Muscle layer of colon (tissue), 2 donors: ENCODE results near the gene SLC39A3.

Experiments
- H3K27ac ChIP-seq: one replicate; pipeline ENCODE4 v1.7.0; 2013; ENCODE audit warnings: low read depth, mild to moderate bottlenecking, low read length, moderate library complexity
- H3K27me3 ChIP-seq, 2 donors: one replicate each; pipeline ENCODE4 v1.7.0; 2013; ENCODE audit warnings: low read length in 2 of 2, mild to moderate bottlenecking in 2 of 2; ENCODE audit not compliant: insufficient read depth in 2 of 2, control insufficient read depth in 1 of 2
- H3K36me3 ChIP-seq: one replicate; pipeline ENCODE4 v1.7.0; 2013; ENCODE audit warnings: mild to moderate bottlenecking, low read length; ENCODE audit not compliant: insufficient read depth
- H3K4me1 ChIP-seq: one replicate; pipeline ENCODE4 v1.7.0; 2013; ENCODE audit warnings: mild to moderate bottlenecking, low read length; ENCODE audit not compliant: insufficient read depth
- H3K4me3 ChIP-seq, 2 donors: one replicate each; pipeline ENCODE4 v1.7.0; 2013; ENCODE audit warnings: low read length in 2 of 2, low read depth in 1 of 2, mild to moderate bottlenecking in 1 of 2, moderate library complexity in 1 of 2
- H3K9ac ChIP-seq: one replicate; pipeline ENCODE4 v1.7.0; 2013; ENCODE audit warnings: low read length
- H3K9me3 ChIP-seq: one replicate; pipeline ENCODE4 v1.7.0; 2013; ENCODE audit warnings: mild to moderate bottlenecking, low read length
- donor health status: abdominal sarcoma.
- donor health status: Adenocarcinoma of cecum.

SLC39A3 gene

DNA sequence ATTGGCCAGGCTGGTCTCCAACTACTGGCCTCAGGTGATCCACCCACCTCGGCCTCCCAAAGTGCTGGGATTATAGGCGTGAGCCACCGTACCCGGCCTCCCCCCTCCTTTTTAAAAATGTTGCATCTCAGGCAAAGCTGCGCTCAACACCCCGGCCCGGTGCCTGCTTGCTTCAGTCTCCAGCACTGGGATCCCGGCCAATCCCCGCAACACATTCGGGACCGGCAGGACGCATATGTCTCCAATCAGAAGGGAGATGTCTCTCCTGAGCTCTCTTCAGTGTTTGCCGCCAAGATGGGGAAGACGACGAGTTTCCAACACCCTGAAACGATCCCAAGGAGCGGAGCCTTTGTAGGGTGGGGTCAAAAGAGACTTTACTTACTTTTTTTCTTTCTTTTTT lies 53.5 kb downstream of the SLC39A3 start:
- H3K27me3 ChIP-seq, result no peaks in the 10 kb centered on the region
- no peaks in the 10 kb centered on the region for H3K9me3 ChIP-seq
- H3K9ac ChIP-seq, result no peak overlapping the region
- no peaks in the 10 kb centered on the region for H3K36me3 ChIP-seq
- no peak overlapping the region for H3K27ac ChIP-seq
- no peaks in the 10 kb centered on the region for H3K4me1 ChIP-seq
- H3K4me3 ChIP-seq, result no peak overlapping the region

DNA sequence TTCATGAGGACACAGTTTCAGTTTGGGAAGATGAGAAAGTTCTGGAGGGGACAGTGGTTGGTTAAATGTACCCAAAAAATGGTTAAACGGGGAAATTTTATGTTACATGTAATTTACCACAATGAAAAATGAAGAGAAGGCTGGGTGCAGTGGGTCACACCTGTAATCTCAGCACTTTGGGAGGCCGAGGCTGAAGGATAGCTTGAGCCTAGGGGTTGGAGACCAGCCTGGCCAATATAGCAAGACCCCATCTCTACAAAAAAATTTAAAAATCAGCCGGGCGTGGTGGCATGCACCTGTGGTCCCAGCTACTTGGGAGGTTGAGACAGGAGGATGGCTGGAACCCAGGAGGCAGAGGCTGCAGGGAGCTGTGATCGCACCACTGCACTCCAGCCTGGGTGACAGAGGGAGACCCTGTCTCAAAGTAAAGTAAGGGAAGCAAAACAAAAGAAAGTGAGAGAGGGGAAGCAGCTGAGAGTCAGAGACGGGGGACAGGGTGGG lies 54.6 kb downstream of the SLC39A3 start:
- no peak overlapping the region for H3K4me3 ChIP-seq

DNA sequence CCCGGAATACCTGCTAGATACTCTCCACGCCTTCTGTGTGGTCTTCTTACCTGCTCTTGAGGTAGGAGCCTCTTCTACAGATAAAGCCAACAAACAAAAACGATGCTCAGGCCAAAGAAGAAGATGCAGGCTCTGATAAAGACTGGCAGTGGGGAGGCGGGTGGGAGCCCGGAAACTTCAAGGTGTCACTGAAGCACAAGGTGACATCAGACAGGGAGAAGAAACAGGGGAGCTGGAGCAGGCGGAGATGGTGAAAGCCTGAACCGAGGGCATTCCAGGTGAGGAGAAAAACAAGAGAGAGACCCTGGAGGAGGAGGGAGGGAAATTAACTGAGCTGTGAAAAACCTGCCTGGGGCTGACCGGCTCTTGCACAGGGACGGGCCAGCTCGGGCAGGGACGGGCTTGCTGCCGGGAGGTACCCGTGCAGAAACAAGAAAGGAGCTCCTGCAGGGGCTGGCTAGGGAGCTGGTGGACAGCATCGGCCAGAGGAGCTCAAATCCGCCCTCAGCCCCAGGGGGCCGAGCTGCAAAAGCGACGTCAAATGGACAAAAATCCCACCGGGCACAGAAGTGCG lies 56.3 kb downstream of the SLC39A3 start:
- H3K27ac ChIP-seq, result no peak overlapping the region
- no peaks in the 10 kb centered on the region for H3K4me1 ChIP-seq
- H3K36me3 ChIP-seq, result no peaks in the 10 kb centered on the region
- no peak overlapping the region for H3K9ac ChIP-seq
- H3K27me3 ChIP-seq, result no peaks in the 10 kb centered on the region
- H3K9me3 ChIP-seq, result no peaks in the 10 kb centered on the region
- no peak overlapping the region for H3K4me3 ChIP-seq

More for the DNA sequence above, 54.6 kb downstream of the SLC39A3 start:
- Histone ChIP-seq H3K27ac (no peak overlapping the region), H3K9me3 (no peaks in the 10 kb centered on the region), H3K4me1 (no peaks in the 10 kb centered on the region), H3K9ac (no peak overlapping the region), H3K27me3 (no peaks in the 10 kb centered on the region), H3K36me3 (no peaks in the 10 kb centered on the region)
